Measurements from ENCODE around the gene ALDH7A1.
"Not testable (repeated sequence)": the region's sequence is repeated elsewhere in the genome, so short reads cannot be mapped to it uniquely, and the experiment has no call there.

Gene ALDH7A1

DNA sequence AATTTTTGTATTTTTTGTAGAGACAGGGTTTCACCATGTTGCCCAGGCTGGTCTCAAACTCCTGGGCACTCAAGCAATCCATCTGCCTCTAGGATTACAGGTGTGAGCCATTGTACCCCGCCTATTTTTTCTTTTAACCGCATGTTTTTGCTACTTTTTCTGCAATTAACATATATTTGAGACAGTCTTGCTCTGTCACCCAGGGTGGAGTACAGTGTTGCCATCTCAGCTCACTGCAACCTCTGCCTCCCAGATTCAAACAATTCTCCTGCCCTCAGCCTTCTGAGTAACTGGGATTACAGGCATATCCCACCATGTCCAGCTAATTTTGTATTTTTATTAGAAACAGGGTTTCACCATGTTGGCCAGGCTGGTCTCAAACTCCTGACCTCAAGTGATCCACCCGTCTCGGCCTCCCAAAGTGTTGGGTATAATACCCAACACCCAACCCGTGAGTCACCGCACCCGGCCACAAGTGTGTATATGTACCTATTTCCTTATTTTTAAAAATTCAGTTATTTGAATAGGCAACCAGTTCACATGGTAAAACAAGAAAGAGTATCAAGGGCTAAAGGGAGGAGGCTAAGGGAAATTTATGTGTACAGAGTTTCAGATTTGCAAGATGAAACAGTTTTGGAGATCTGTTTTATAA, 19.0 kb upstream of the ALDH7A1 start:
- H3K4me3 ChIP-seq (ENCODE audit: low read length), result no peak overlapping the region
- H3K27me3 ChIP-seq (ENCODE audit: control insufficient read depth, insufficient read depth, low read length), result no peaks in the 10 kb centered on the region
- H3K9me3 ChIP-seq (ENCODE audit: control insufficient read depth, low read length), result no peaks in the 10 kb centered on the region
- no peaks in the 10 kb centered on the region for H3K4me1 ChIP-seq (ENCODE audit: control insufficient read depth, insufficient read depth, low read length)
- H3K36me3 ChIP-seq (ENCODE audit: control insufficient read depth, insufficient read depth, low read length), result no peaks in the 10 kb centered on the region
- no peak overlapping the region for H3K9ac ChIP-seq (ENCODE audit: low read length)

DNA sequence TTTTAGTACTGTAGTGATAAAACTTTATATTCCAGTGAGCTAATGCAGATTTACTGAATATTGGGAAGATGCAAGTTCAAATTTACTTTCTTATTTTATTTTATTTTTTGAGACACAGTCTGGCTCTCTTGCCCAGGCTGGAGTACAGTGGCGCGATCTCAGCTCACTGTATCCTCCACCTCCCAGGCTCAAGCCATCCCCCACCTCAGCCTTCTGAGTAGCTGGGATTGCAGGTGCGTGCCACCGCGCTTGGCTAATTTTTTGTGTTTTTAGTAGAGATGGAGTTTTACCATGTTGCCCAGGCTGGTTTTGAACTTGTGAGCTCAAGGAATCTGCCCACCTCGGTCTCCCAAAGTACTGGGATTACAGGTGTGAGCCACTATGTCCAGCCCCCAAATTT, 15.6 kb upstream of the ALDH7A1 start:
- Histone ChIP-seq H3K9ac (ENCODE audit: low read length) (no peak overlapping the region), H3K4me3 (ENCODE audit: low read length) (no peak overlapping the region), H3K4me1 (ENCODE audit: control insufficient read depth, insufficient read depth, low read length) (peaks cover 3% of the 10 kb centered on the region), H3K36me3 (ENCODE audit: control insufficient read depth, insufficient read depth, low read length) (no peaks in the 10 kb centered on the region), H3K27me3 (ENCODE audit: control insufficient read depth, insufficient read depth, low read length) (no peaks in the 10 kb centered on the region), H3K9me3 (ENCODE audit: control insufficient read depth, low read length) (no peaks in the 10 kb centered on the region)

DNA sequence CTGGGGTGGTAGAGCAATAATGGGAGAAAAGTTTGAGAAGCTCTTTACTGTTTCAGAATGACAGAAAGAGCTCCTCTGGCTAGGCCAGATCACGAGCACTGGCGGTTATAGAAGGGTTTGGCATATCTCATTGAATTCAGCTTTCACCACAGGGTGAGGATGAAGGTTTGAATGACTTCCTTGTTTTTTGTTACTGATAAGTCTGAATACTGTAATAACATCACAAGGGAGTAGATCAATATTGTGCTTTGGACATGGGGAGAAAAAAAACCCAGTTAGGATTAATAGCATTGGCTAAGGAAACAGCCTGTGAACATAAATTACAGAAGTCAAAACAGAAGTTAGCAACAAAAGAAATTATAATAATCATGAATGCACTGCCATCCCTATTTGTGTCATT, 15.1 kb upstream of the ALDH7A1 start:
- Histone ChIP-seq H3K9ac (ENCODE audit: low read length) (no peak overlapping the region), H3K4me1 (ENCODE audit: control insufficient read depth, insufficient read depth, low read length) (peaks cover 3% of the 10 kb centered on the region), H3K36me3 (ENCODE audit: control insufficient read depth, insufficient read depth, low read length) (no peaks in the 10 kb centered on the region), H3K9me3 (ENCODE audit: control insufficient read depth, low read length) (no peaks in the 10 kb centered on the region), H3K27me3 (ENCODE audit: control insufficient read depth, insufficient read depth, low read length) (no peaks in the 10 kb centered on the region), H3K4me3 (ENCODE audit: low read length) (no peak overlapping the region)

DNA sequence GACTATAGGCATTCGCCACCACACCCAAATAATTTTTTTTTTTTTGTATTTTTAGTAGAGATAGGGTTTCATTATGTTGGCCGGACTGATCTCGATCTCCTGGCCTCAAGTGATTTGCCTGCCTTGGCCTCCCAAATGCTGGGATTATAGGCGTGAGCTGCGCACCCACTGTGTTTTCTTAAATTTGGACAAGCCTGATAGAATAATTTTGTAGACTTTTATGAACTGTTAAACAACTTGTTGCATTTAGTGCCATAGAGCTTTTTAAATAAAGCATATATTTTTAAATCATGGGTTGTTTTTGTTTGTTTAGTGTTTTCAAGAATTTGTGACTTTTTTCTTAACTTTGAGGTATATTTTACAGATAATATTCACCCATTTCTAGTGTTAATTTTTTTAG, 10.5 kb upstream of the ALDH7A1 start:
- H3K4me3 ChIP-seq (ENCODE audit: low read length), result no peak overlapping the region
- H3K9me3 ChIP-seq (ENCODE audit: control insufficient read depth, low read length), result no peaks in the 10 kb centered on the region
- no peaks in the 10 kb centered on the region for H3K27me3 ChIP-seq (ENCODE audit: control insufficient read depth, insufficient read depth, low read length)
- H3K9ac ChIP-seq (ENCODE audit: low read length), result no peak overlapping the region
- H3K4me1 ChIP-seq (ENCODE audit: control insufficient read depth, insufficient read depth, low read length), result peaks cover 16% of the 10 kb centered on the region
- no peaks in the 10 kb centered on the region for H3K36me3 ChIP-seq (ENCODE audit: control insufficient read depth, insufficient read depth, low read length)

DNA sequence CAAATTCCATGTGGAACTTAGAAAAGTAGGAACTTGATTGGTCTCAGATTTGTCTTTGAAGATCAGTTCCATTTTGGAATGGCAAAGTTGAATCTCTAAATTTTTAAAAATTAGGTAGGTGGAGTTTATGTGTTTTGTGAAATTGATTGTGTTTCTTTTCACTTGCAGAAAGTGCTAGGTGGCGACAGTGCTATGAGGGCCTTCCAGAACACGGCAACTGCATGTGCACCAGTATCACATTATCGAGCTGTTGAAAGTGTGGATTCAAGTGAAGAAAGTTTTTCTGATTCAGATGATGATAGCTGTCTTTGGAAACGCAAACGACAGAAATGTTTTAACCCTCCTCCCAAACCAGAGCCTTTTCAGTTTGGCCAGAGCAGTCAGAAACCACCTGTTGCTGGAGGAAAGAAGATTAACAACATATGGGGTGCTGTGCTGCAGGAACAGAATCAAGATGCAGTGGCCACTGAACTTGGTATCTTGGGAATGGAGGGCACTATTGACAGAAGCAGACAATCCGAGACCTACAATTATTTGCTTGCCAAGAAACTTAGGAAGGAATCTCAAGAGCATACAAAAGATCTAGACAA, 8.5 kb upstream of the ALDH7A1 start:
- Histone ChIP-seq H3K4me1 (ENCODE audit: control insufficient read depth, insufficient read depth, low read length) (peaks cover 23% of the 10 kb centered on the region), H3K4me3 (ENCODE audit: low read length) (no peak overlapping the region), H3K36me3 (ENCODE audit: control insufficient read depth, insufficient read depth, low read length) (no peaks in the 10 kb centered on the region), H3K9me3 (ENCODE audit: control insufficient read depth, low read length) (no peaks in the 10 kb centered on the region), H3K27me3 (ENCODE audit: control insufficient read depth, insufficient read depth, low read length) (no peaks in the 10 kb centered on the region), H3K9ac (ENCODE audit: low read length) (no peak overlapping the region)

DNA sequence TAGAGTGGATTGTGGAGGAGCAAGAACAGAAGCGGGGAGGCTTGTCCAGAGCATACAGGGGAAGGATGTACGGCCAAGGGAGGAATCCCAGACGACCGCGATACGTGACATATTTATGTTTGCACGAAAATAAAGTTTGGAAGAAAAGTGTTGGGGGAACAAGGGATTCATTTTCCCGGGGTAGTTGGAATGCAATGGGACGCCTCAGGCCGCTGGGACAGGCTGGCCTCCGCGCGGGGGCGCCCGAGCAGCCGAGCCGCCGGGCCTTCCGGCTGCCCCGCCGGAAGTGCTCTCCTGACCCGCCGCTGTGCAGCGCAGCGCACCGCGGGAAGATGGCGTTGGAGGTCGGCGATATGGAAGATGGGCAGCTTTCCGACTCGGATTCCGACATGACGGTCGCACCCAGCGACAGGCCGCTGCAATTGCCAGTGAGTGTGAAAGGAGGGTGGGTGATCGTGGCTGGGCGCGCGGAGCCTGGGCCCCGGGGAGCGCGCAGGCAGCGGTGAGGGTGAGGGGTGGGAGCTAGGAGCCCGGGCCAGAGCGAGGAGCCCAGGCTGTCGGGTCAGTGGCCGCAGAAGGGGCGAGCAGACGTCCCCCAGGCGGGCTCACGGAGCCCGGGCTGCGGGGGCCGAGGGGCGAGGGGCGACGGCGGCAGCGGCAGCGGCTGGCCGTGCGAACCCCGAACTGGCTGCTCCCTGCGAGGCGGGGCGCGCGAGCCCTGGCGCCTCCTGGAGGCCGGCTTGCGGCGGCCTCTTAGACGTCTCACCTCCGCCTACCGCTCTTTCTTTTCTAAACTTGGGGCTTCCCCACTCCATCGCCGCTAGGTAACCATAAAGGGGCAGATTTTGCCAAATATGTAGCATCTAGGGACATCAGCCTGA, 5.9 kb upstream of the ALDH7A1 start, which contains the start of gene PHAX:
Gene PHAX, plus strand, starts transcription at position 317 of the 881 bp plus-strand sequence. Its CDS starts 16 bp downstream, at position 333.
- H3K27me3 ChIP-seq (ENCODE audit: control insufficient read depth, insufficient read depth, low read length), result no peaks in the 10 kb centered on the region
- H3K9ac ChIP-seq (ENCODE audit: low read length), result peak within 1 kb of the TSS; percentile 84
- H3K9me3 ChIP-seq (ENCODE audit: control insufficient read depth, low read length), result no peaks in the 10 kb centered on the region
- no peaks in the 10 kb centered on the region for H3K36me3 ChIP-seq (ENCODE audit: control insufficient read depth, insufficient read depth, low read length)
- peak within 1 kb of the TSS; percentile 95 for H3K4me3 ChIP-seq (ENCODE audit: low read length)
- peaks cover 21% of the 10 kb centered on the region for H3K4me1 ChIP-seq (ENCODE audit: control insufficient read depth, insufficient read depth, low read length)

DNA sequence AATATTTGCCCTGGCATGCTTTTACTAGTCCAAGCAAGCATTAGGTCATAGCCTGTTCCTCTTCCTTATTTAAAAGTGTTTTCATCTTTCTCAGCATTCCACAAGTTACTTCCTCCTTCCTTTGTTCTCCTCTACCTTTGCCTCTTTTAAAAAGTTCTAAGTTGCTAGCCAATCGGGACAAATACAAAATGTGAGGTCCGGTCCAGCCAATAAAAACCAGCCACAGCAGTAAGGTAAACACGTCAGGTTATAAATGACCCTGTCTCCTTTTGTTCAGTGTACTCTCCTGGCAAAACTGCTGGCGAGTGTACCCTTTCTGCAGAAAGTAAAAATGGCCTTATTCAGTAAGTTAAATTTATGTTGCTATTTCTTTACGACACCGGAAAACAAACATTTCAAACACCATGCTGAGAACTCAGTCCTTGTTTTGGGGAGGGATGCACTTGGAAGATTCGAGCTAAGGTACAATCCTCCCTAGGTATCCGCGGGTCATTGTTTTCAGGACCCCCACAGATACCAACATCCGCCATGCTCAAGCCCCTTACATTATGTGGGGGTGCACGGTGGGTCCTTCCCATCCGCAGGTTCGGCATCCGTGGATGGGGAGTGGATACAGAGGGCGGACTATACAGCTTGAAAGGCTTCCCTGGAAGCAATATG, 5.1 kb upstream of the ALDH7A1 start:
- Histone ChIP-seq H3K4me1 (ENCODE audit: control insufficient read depth, insufficient read depth, low read length) (peaks cover 22% of the 10 kb centered on the region), H3K9ac (ENCODE audit: low read length) (peak overlapping the region; percentile 84), H3K4me3 (ENCODE audit: low read length) (peak overlapping the region; percentile 95)
- not testable (repeated sequence) for H3K27me3 ChIP-seq (ENCODE audit: control insufficient read depth, insufficient read depth, low read length); H3K36me3 ChIP-seq (ENCODE audit: control insufficient read depth, insufficient read depth, low read length); H3K9me3 ChIP-seq (ENCODE audit: control insufficient read depth, low read length)

DNA sequence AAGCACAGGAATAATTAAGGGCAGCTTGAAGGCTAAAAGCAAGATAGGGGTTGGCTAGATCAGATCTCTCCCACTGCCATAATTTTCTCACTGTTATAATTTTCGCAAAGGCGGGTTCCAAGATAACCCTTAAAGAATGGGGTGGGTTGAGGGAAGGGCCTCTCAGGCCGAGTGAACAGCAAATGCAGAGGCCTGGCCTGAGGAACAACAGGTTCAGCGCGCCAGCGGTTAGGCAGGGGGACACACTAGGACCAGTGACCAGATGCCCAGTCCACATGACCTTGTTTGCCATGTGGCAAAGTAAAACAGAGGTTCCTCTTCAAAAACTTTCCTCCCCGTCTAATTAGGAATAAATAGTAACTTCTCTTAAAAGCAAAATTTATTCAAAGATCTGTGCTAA, 4.5 kb upstream of the ALDH7A1 start:
- Histone ChIP-seq H3K4me1 (ENCODE audit: control insufficient read depth, insufficient read depth, low read length) (peaks cover 25% of the 10 kb centered on the region), H3K4me3 (ENCODE audit: low read length) (no peak overlapping the region), H3K9me3 (ENCODE audit: control insufficient read depth, low read length) (no peaks in the 10 kb centered on the region)

DNA sequence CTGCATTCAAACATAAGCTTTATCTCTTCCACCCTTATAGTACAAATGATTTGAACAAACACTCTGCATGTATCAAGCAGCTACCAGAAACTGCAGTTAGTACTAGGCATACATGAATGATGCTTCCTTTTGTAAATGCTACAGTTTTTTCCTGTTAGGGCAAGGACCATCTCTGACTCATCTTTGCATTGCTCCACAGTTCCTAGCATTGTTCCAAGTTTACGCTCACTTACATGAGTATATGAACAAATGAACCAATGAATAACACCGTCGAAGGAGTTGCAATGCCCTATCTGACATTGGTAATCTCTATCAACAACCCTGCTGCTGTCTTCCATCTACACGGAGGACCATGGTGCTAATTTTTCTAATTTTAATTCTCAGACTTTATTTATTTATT, 2.1 kb upstream of the ALDH7A1 start:
- no peaks in the 10 kb centered on the region for H3K36me3 ChIP-seq (ENCODE audit: control insufficient read depth, insufficient read depth, low read length)
- H3K4me3 ChIP-seq (ENCODE audit: low read length), result no peak overlapping the region
- peaks cover 33% of the 10 kb centered on the region for H3K4me1 ChIP-seq (ENCODE audit: control insufficient read depth, insufficient read depth, low read length)
- no peaks in the 10 kb centered on the region for H3K27me3 ChIP-seq (ENCODE audit: control insufficient read depth, insufficient read depth, low read length)
- H3K9me3 ChIP-seq (ENCODE audit: control insufficient read depth, low read length), result no peaks in the 10 kb centered on the region
- no peak overlapping the region for H3K9ac ChIP-seq (ENCODE audit: low read length)

More for the DNA sequence above, 4.5 kb upstream of the ALDH7A1 start:
- no peaks in the 10 kb centered on the region for H3K36me3 ChIP-seq (ENCODE audit: control insufficient read depth, insufficient read depth, low read length)
- H3K27me3 ChIP-seq (ENCODE audit: control insufficient read depth, insufficient read depth, low read length), result no peaks in the 10 kb centered on the region
- no peak overlapping the region for H3K9ac ChIP-seq (ENCODE audit: low read length)

DNA sequence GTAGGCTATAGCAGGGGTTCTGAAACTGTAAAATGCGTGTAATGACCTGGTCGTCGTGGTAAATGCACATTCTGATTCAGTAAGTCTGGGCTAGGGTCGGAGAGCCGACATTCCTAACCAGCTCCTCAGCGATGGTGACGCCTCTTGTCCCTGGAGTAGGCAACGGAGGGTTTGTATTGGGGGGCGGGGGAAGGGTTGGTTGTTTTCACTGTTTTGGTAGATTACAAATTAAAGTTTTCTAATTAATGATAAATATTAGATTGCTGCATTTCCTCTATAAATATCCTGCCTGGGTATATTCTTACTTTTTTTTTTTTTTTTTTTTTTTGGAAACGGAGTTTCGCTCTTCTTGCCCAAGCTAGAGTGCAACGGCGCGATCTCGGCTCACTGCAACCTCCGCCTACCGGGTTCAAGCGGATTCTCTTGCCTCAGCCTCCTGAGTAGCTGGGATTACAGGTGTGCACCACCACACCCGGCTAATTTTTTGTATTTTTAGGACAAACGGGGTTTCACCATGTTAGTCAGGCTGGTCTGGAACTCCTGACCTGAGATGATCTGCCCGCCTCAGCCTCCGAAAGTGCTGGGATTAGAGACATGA, 566 bp upstream of the ALDH7A1 start:
- Histone ChIP-seq H3K4me1 (ENCODE audit: control insufficient read depth, insufficient read depth, low read length) (peaks cover 23% of the 10 kb centered on the region), H3K36me3 (ENCODE audit: control insufficient read depth, insufficient read depth, low read length) (no peaks in the 10 kb centered on the region), H3K4me3 (ENCODE audit: low read length) (peak overlapping the region; percentile 36), H3K9ac (ENCODE audit: low read length) (peak overlapping the region; percentile 78), H3K27me3 (ENCODE audit: control insufficient read depth, insufficient read depth, low read length) (no peaks in the 10 kb centered on the region), H3K9me3 (ENCODE audit: control insufficient read depth, low read length) (no peaks in the 10 kb centered on the region)

DNA sequence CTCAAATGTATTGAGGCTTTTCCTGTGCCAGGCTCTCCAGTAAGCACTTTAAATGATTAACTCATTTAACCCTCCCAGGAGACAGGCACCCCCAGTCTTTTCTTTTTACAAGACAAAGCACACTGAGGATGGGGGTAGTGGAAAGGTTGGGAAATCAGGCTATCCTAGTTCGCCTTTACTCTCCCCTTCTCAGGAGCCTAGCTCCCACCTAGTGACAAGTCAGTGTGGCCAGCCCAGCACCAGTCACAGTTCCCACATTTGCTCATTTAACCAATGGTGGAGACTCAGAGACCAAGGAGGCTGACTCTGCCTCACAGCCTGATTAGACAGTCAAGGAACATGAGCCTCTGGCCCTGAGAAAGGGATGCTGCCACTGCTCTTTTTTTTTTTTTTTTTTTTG, 3.5 kb downstream of the ALDH7A1 start:
- Histone ChIP-seq H3K9me3 (ENCODE audit: control insufficient read depth, low read length) (no peaks in the 10 kb centered on the region), H3K4me3 (ENCODE audit: low read length) (no peak overlapping the region), H3K9ac (ENCODE audit: low read length) (no peak overlapping the region), H3K36me3 (ENCODE audit: control insufficient read depth, insufficient read depth, low read length) (no peaks in the 10 kb centered on the region), H3K4me1 (ENCODE audit: control insufficient read depth, insufficient read depth, low read length) (peaks cover 15% of the 10 kb centered on the region), H3K27me3 (ENCODE audit: control insufficient read depth, insufficient read depth, low read length) (no peaks in the 10 kb centered on the region)
